AG09309 (cell line): Measurements from ENCODE around the gene RAMP3.
A peak's percentile ranks its signal among the peaks of the same experiment; 100 is the strongest.
"Not testable (repeated sequence)": the region's sequence is repeated elsewhere in the genome, so short reads cannot be mapped to it uniquely, and the experiment has no call there.

ENCODE experiments used
- DNase-seq: peaks from one replicate; pipeline ENCODE4 v3.0.0-alpha.2; 2010; ENCODE audit warnings: low read depth
- H3K4me3 ChIP-seq: 2 replicates; pipeline ENCODE4 v1.5.1; 2011; ENCODE audit warnings: mild to moderate bottlenecking, low read depth, low read length, moderate library complexity; ENCODE audit not compliant: control insufficient read depth
- CTCF ChIP-seq: IDR thresholded peaks from 2 replicates; pipeline ENCODE4 v1.5.1; 2011; ENCODE audit warnings: mild to moderate bottlenecking, low read depth, low read length, inconsistent platforms; ENCODE audit not compliant: insufficient read depth, control insufficient read depth; ENCODE audit errors: missing control alignments

RAMP3 gene

GRCh38 chr7:45157653-45158401, at the start of gene RAMP3:
RAMP3 (plus strand) TSS chr7:45157791; CDS start chr7:45157829, 38 bp downstream.
- TF ChIP-seq CTCF, result no peak
- no peak within 1 kb of the TSS for H3K4me3 ChIP-seq
- DNase-seq, result no peak

- TF ChIP-seq CTCF, result no peak
- no peak overlapping the region for H3K4me3 ChIP-seq
- no peak for DNase-seq
Measured at GRCh38 chr7:45108863-45109262, 48.7 kb upstream of the RAMP3 start.

GRCh38 chr7:45111298-45112223, 46.0 kb upstream of the RAMP3 start, which contains the start of gene TBRG4:
TBRG4 (minus strand) TSS chr7:45111697; CDS start chr7:45109237, 2,460 bp downstream.
- peak; percentile 59 for DNase-seq
- no peak for TF ChIP-seq CTCF
- peak within 1 kb of the TSS; percentile 71 for H3K4me3 ChIP-seq

- no peak overlapping the region for H3K4me3 ChIP-seq
- DNase-seq, result no peak
- no peak for TF ChIP-seq CTCF
Measured at GRCh38 chr7:45112648-45113047, 44.9 kb upstream of the RAMP3 start.

- not testable (repeated sequence) for DNase-seq, H3K4me3 ChIP-seq
Measured at GRCh38 chr7:45114257-45114656, 43.3 kb upstream of the RAMP3 start.

GRCh38 chr7:45114926-45115325, 42.7 kb upstream of the RAMP3 start:
- DNase-seq, result no peak
- no peak overlapping the region for H3K4me3 ChIP-seq
- no peak for TF ChIP-seq CTCF

GRCh38 chr7:45116048-45116447, 41.5 kb upstream of the RAMP3 start:
- H3K4me3 ChIP-seq, result no peak overlapping the region
- no peak for DNase-seq
- no peak for TF ChIP-seq CTCF
